Subcutaneous abdominal adipose tissue (tissue), 5 donors: ENCODE measurements around the gene NLK.
"Not testable (repeated sequence)": the region's sequence is repeated elsewhere in the genome, so short reads cannot be mapped to it uniquely, and the experiment has no call there.

Source experiments
- H3K27ac ChIP-seq: one replicate; pipeline ENCODE4 v1.7.0; 2013; ENCODE audit warnings: low read depth, mild to moderate bottlenecking, inconsistent platforms, low read length, moderate library complexity
- H3K27me3 ChIP-seq, 5 donors: one replicate each; pipeline ENCODE4 v1.7.0; 2013; ENCODE audit warnings: low read length in 5 of 5, inconsistent platforms in 1 of 5; ENCODE audit not compliant: control insufficient read depth in 5 of 5, insufficient read depth in 4 of 5
- H3K36me3 ChIP-seq, 5 donors: one replicate each; pipeline ENCODE4 v1.7.0; 2013; ENCODE audit warnings: low read length in 5 of 5; ENCODE audit not compliant: control insufficient read depth in 5 of 5, insufficient read depth in 5 of 5
- H3K4me1 ChIP-seq, 5 donors: one replicate each; pipeline ENCODE4 v1.7.0; 2013; ENCODE audit warnings: low read length in 5 of 5, mild to moderate bottlenecking in 3 of 5, moderate library complexity in 1 of 5; ENCODE audit not compliant: control insufficient read depth in 5 of 5, insufficient read depth in 5 of 5
- H3K4me3 ChIP-seq, 5 donors: one replicate each; pipeline ENCODE4 v1.7.0; 2013; ENCODE audit warnings: low read length in 5 of 5, low read depth in 1 of 5
- H3K9ac ChIP-seq, 5 donors: one replicate each; pipeline ENCODE4 v1.7.0; 2013; ENCODE audit warnings: low read length in 5 of 5, mild to moderate bottlenecking in 4 of 5, moderate library complexity in 3 of 5
- H3K9me3 ChIP-seq, 5 donors: one replicate each; pipeline ENCODE4 v1.7.0; 2013; ENCODE audit warnings: low read length in 5 of 5; ENCODE audit not compliant: control insufficient read depth in 5 of 5
- donor health status: healthy.
- donor health status: healthy.
- donor health status: healthy.
- donor health status: healthy.
- donor health status: healthy.

NLK gene

DNA sequence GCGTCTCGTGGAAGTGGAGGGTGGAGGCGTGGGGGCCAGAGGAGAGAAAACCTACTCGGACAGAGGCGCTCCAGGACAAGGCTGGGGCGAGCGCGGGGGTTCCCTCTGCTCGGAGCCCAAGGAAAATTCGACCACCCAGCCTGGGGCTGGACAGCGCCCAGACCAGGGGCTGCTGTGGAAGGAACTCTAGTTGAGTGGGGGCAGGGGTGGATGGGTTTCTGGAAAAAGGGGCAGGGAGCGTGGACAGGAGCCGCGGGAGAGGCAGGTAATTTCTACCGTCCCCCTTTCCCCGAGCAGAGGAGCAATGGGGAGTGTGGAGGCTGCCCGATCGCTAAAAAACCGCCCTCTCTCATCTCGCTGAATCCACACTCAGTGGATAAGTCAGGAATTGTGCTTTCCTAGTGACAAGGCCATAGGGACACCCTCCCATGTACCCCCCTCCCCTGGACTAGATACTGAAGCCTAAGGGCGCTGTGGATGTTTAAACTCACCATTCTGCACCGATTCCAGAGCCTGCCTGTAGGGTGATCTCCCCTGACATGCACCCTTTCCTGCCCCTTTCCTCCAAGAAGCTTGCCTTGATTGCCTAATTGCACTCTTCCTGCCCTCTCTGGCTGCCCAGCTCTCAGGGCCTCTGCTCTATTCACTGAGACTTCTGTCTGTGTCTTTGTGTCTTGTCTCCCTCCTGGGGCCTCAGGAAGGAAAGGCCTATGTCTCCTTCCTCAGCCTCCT lies 185.8 kb downstream of the NLK start:
- H3K4me3 ChIP-seq: peak overlapping the region in 3 of 5 donors; percentile 50 to 59 (median 58)
- no peak overlapping the region for H3K27ac ChIP-seq
- H3K36me3 ChIP-seq: no peaks in the 10 kb centered on the region
- H3K9me3 ChIP-seq: no peaks in the 10 kb centered on the region
- no peak overlapping the region for H3K9ac ChIP-seq
- H3K4me1 ChIP-seq: peaks cover 0 to 13% (median 13%) of the 10 kb centered on the region in 5 donors
- H3K27me3 ChIP-seq: peaks cover 26 to 43% (median 35%) of the 10 kb centered on the region in 5 donors

DNA sequence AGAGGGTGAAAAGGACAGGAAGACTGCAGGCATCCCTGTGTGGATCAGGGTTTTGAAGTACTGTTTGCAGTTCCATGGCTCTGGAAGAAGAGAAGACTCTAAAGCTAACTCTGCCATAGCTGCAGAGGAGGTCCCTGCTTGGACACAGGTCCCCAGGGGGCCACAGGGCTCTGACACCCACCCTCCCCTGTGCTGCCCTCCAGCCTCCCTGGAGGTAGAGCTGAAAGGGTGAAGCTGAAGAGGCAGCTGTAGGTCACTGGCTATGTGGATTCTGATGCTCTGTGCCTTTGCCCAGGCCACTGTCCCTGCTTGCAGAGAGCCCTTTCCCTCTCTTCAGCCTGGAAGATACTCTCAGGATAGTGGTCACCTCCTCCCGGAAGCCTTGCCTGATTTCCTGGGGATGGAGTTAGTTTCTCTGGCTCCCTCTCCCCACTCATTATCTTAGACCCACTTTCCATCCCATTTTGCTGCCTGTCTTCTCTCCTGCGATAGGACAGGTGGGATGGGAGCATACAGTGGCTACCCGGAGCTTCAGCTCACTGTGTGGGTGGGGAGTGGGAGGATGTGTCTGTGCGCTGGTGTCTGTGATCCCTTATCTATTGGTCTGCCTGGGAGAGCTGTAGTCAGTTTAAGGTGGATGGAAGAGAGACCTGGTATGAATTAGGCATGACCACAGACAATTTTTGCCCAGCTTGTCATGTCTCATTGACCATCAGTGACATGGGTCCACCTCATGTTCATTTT lies 186.7 kb downstream of the NLK start:
- Histone ChIP-seq H3K36me3 (no peaks in the 10 kb centered on the region), H3K27ac (no peak overlapping the region), H3K27me3 (peaks cover 26 to 43% (median 38%) of the 10 kb centered on the region in 5 donors), H3K4me1 (peaks cover 0 to 13% (median 13%) of the 10 kb centered on the region in 5 donors), H3K9ac (no peak overlapping the region), H3K4me3 (no peak overlapping the region), H3K9me3 (no peaks in the 10 kb centered on the region)

- Histone ChIP-seq H3K36me3 (no peaks in the 10 kb centered on the region), H3K4me3 (no peak overlapping the region), H3K9me3 (no peaks in the 10 kb centered on the region), H3K9ac (no peak overlapping the region), H3K4me1 (peaks cover 0 to 13% (median 13%) of the 10 kb centered on the region in 5 donors), H3K27ac (no peak overlapping the region), H3K27me3 (peaks cover 26 to 43% (median 38%) of the 10 kb centered on the region in 5 donors)
Measured at GRCh38 chr17:28230011-28230410, 187.5 kb downstream of the NLK start.

DNA sequence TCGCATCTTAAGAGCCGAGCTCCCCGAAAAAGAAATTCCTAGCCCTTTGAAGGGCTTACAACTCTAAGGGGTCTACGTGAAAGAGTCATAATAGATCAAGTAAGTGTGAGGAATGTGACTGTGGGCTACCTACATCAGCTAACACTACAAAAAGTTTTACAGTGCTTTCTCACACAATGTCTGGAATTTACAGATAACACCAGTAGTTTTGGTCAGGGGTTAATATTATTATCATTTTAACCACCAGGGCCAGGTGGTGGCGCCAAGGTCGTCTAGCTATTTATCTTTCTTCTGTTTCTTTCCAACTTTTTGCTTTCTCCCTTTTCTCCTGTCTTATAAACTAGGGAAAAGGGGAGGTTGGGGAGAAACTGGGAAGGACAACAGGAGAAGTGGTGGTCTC lies 188.1 kb downstream of the NLK start:
- Histone ChIP-seq H3K4me1 (peaks cover 0 to 13% (median 13%) of the 10 kb centered on the region in 5 donors), H3K27me3 (peaks cover 26 to 40% (median 38%) of the 10 kb centered on the region in 5 donors)
- not testable (repeated sequence) for H3K9me3 ChIP-seq, H3K4me3 ChIP-seq, H3K36me3 ChIP-seq, H3K9ac ChIP-seq, H3K27ac ChIP-seq

GRCh38 chr17:28231624-28232023 lies 189.1 kb downstream of the NLK start:
- H3K27ac ChIP-seq, H3K9ac ChIP-seq, H3K9me3 ChIP-seq, H3K4me3 ChIP-seq, H3K36me3 ChIP-seq: not testable (repeated sequence)
- Histone ChIP-seq H3K4me1 (peaks cover 0 to 13% (median 13%) of the 10 kb centered on the region in 5 donors), H3K27me3 (peaks cover 26 to 38% (median 35%) of the 10 kb centered on the region in 5 donors)

- not testable (repeated sequence) for H3K4me3 ChIP-seq, H3K9ac ChIP-seq, H3K36me3 ChIP-seq, H3K4me1 ChIP-seq, H3K27ac ChIP-seq, H3K9me3 ChIP-seq
- H3K27me3 ChIP-seq: peaks cover 13 to 24% (median 19%) of the 10 kb centered on the region in 5 donors
Measured at GRCh38 chr17:28232966-28233870, 190.7 kb downstream of the NLK start.

DNA sequence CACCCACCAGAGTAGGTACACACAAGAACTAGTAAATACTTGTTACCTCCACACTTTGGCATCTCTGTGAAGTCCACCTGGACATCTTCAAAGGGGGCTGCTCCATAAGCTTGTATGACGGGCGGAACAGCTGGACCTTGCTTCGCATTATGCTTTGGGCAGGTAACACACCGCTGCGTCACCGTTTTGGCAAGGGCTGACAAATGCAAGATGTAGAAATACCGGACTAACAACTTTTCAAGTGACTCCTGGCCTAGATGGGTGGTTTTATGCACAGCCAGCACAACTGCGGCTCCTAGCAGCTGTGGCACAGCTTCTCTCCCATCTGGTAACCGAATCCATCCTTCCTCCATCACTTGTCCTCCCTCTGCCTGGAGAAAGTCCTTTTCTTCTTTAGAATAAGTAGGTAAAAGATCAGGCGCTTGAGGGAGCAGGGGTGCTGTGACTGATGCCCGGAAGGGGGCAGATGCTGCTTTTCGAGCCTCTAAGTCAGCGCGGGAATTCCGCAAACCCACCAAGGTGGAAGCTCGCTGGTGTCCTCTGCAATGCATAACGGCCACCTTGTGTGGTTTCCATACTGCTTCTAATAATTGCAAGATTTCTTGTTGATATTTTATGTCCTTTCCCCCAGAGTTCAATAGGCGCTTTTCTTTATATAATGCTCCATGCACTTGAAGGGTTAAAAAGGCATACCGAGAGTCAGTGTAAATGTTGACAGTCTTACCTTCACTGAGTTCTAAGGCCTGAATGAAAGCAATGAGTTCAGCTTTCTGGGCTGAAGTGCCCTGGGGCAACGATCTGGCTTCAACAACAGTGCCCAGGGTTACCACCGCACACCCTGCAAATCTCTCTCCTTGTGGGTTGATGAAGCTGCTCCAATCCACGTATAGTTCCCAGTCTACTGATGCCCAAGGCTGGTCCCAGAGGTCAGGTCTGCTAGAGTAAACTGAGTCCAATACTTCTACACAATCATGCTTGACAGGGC lies 191.7 kb downstream of the NLK start:
- H3K9me3 ChIP-seq, H3K9ac ChIP-seq, H3K4me3 ChIP-seq, H3K36me3 ChIP-seq, H3K4me1 ChIP-seq, H3K27ac ChIP-seq: not testable (repeated sequence)
- H3K27me3 ChIP-seq: peaks cover 3 to 15% (median 10%) of the 10 kb centered on the region in 5 donors

GRCh38 chr17:28235066-28235700 lies 192.7 kb downstream of the NLK start:
- H3K4me1 ChIP-seq, H3K4me3 ChIP-seq, H3K9ac ChIP-seq, H3K36me3 ChIP-seq, H3K9me3 ChIP-seq, H3K27ac ChIP-seq, H3K27me3 ChIP-seq: not testable (repeated sequence)
